T-cell (primary cell): ENCODE data around the gene SSTR1. TPM values are rescaled to one million over a fixed set of nuclear protein-coding genes. Genes with fewer than 3 reads are reported as not detected.

Experiments used
- ATAC-seq, 4 experiments: fragments of 200-7000 bp in 3 of 4; fragments of 150-1000 bp in 1 of 4; cut with Tn5 transposase; replicated peaks in 1 of 4; 1 replicate in 3 of 4; 2 replicates in 1 of 4; pipeline ENCODE4 v1.10.0; 2021; ENCODE audit warnings: moderate library complexity in 3 of 4, mild to moderate bottlenecking in 2 of 4, moderate number of reproducible peaks in 1 of 4
- CTCF ChIA-PET, 2 donors: fragments of 300-600 bp; sonication (Branson Sonifier 250); formaldehyde crosslinking; loops; one replicate each; lab custom pipeline; 2022; ENCODE audit warnings: antibody characterized with exemption in 2 of 2; lab: Charles Lee
- POLR2A ChIA-PET, 2 donors: fragments of 300-600 bp; sonication (Branson Sonifier 250); formaldehyde crosslinking; loops; one replicate each; lab custom pipeline; 2022; ENCODE audit warnings: antibody characterized with exemption in 2 of 2; lab: Charles Lee
- DNase-seq, 35 experiments: peaks; one replicate each; pipeline versions ENCODE4 v3.0.0 to v3.0.0-alpha.2; 2013 to 2023
- H3K27ac ChIP-seq: one replicate; pipeline ENCODE4 v1.5.1; 2013; ENCODE audit warnings: low read length
- H3K27me3 ChIP-seq, 2 experiments: replicated peaks in 1 of 2; 1 replicate in 1 of 2; 2 replicates in 1 of 2; pipeline versions ENCODE4 v1.6.1 to v1.7.0; 2013; ENCODE audit warnings: low read length in 1 of 2, mixed read lengths in 1 of 2; ENCODE audit not compliant: control insufficient read depth in 2 of 2, insufficient read depth in 2 of 2; ENCODE audit errors: extremely low read depth in 1 of 2
- H3K36me3 ChIP-seq, 2 donors: 1 replicate in 1 of 2; 2 replicates in 1 of 2; pipeline versions ENCODE4 v1.6.1 to v1.7.0; 2013; ENCODE audit warnings: low read length in 1 of 2; ENCODE audit not compliant: control insufficient read depth in 2 of 2, insufficient read depth in 1 of 2; ENCODE audit errors: extremely low read depth in 1 of 2
- H3K4me1 ChIP-seq, 2 experiments: 1 replicate in 1 of 2; 2 replicates in 1 of 2; pipeline versions ENCODE4 v1.6.1 to v1.7.0; 2013; ENCODE audit warnings: low read length in 2 of 2, mixed read lengths in 1 of 2; ENCODE audit not compliant: insufficient read depth in 2 of 2, control insufficient read depth in 1 of 2; ENCODE audit errors: extremely low read depth in 1 of 2
- H3K4me3 ChIP-seq, 2 donors: 1 replicate in 1 of 2; 2 replicates in 1 of 2; pipeline versions ENCODE4 v1.5.1 to v1.7.0; 2013; ENCODE audit warnings: mild to moderate bottlenecking in 2 of 2, low read length in 1 of 2, moderate library complexity in 1 of 2; ENCODE audit not compliant: control insufficient read depth in 1 of 2; ENCODE audit errors: extremely low read depth in 1 of 2
- H3K9me3 ChIP-seq: 2 replicates; pipeline ENCODE4 v1.7.0; 2013
- H3K27ac Mint-ChIP-seq, 2 donors: one replicate each; pipeline ENCODE4 v1.8.0; 2020 to 2021; ENCODE audit warnings: mild to moderate bottlenecking in 2 of 2, mixed read lengths in 2 of 2
- H3K27me3 Mint-ChIP-seq, 2 donors: one replicate each; pipeline ENCODE4 v1.8.0; 2021 to 2022; ENCODE audit warnings: mixed read lengths in 2 of 2
- H3K36me3 Mint-ChIP-seq: one replicate; pipeline ENCODE4 v1.8.0; 2021; ENCODE audit warnings: mixed read lengths
- H3K4me1 Mint-ChIP-seq, 3 donors: one replicate each; pipeline ENCODE4 v1.8.0; 2020 to 2022; ENCODE audit warnings: mixed read lengths in 3 of 3, mild to moderate bottlenecking in 1 of 3
- H3K4me3 Mint-ChIP-seq, 3 donors: one replicate each; pipeline ENCODE4 v1.8.0; 2020 to 2022; ENCODE audit warnings: mild to moderate bottlenecking in 3 of 3, mixed read lengths in 3 of 3, moderate library complexity in 3 of 3
- H3K9me3 Mint-ChIP-seq, 3 donors: one replicate each; pipeline ENCODE4 v1.8.0; 2020 to 2022; ENCODE audit warnings: mixed read lengths in 3 of 3
- WGBS: methylation state at CpG from one replicate; pipeline ENCODE4 v1.1.5; 2013; ENCODE audit warnings: missing lambda C conversion rate; ENCODE audit not compliant: insufficient coverage; 5-methylcytosine and 5-hydroxymethylcytosine counted together
- total RNA-seq, 35 experiments: library from RNA in 6 of 35; stranded (reverse) in 6 of 35; fragments of 120-200 nt in 1 of 35; gene quantifications; one replicate each; pipeline versions ENCODE4 v1.2.1 to v1.2.4 and lab custom pipeline; 2013 to 2026

Gene SSTR1
- total RNA-seq, 5 donors from 2014 or later (not counting 1 experiment from before 2014, with no cell fraction given): not detected

DNA sequence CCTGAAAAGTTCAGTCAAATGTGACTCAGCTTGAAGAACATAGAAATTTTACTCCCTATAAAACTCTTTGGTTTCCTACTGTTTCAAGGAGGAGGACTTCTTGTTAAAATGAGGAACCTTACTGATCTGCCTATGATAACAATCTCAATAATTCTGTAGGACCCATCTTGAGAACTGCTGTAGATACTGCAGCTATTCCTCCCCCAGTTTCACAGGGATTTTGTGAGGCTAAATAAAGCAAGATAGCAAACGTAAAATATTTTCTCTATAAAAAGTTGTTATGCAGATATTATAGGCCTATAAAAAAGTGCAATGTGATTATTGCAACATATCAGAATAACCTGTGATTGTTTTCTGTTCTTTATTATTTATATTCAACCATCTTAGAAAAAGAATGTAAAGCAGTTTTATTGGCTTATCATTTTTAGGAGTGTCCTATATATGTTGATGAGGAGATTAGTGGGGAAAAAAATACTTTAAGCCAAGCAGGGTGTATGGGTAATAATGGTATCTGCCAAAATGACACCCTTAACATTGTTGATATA lies 36.1 kb downstream of the SSTR1 start:
- Histone ChIP-seq H3K4me1 (no peaks in the 10 kb centered on the region), H3K9me3 (no peaks in the 10 kb centered on the region), H3K4me3 (no peak overlapping the region), H3K27ac (no peak overlapping the region), H3K27me3 (no peaks in the 10 kb centered on the region), H3K36me3 (no peaks in the 10 kb centered on the region)
- H3K27me3 Mint-ChIP-seq: peaks cover 4 to 20% of the 10 kb centered on the region in 2 donors
- ATAC-seq (no peak), DNase-seq (no peak)
- H3K9me3 Mint-ChIP-seq: no peaks in the 10 kb centered on the region
- no peak overlapping the region for H3K4me3 Mint-ChIP-seq
- H3K36me3 Mint-ChIP-seq: no peaks in the 10 kb centered on the region
- H3K4me1 Mint-ChIP-seq: no peaks in the 10 kb centered on the region
- no peak overlapping the region for H3K27ac Mint-ChIP-seq
- ChIA-PET CTCF (no interaction called here), POLR2A (no interaction called here)
- WGBS: no CpG with 5 or more reads among the region's 1 CpG

- DNase-seq (no peak), ATAC-seq (no peak)
- ChIA-PET CTCF (no interaction called here), POLR2A (no interaction called here)
- no peaks in the 10 kb centered on the region for H3K36me3 ChIP-seq
- WGBS: no CpG with 5 or more reads among the region's 3 CpGs
- H3K4me3 ChIP-seq: no peak overlapping the region
- Mint-ChIP-seq H3K36me3 (no peaks in the 10 kb centered on the region), H3K9me3 (no peaks in the 10 kb centered on the region), H3K27me3 (peaks cover 2 to 10% of the 10 kb centered on the region in 2 donors), H3K4me1 (no peaks in the 10 kb centered on the region), H3K27ac (no peak overlapping the region), H3K4me3 (no peak overlapping the region)
- peaks cover 0 to 5% of the 10 kb centered on the region in 2 experiments for H3K27me3 ChIP-seq
- H3K4me1 ChIP-seq: no peaks in the 10 kb centered on the region
- H3K27ac ChIP-seq: no peak overlapping the region
- H3K9me3 ChIP-seq: no peaks in the 10 kb centered on the region
Observed at GRCh38 chr14:38248321-38249028, 40.8 kb downstream of the SSTR1 start.

GRCh38 chr14:38250331-38250730 lies 42.6 kb downstream of the SSTR1 start:
- Histone ChIP-seq H3K36me3 (no peaks in the 10 kb centered on the region), H3K4me1 (peaks cover 0 to 8% of the 10 kb centered on the region in 2 experiments), H3K9me3 (no peaks in the 10 kb centered on the region), H3K4me3 (no peak overlapping the region), H3K27ac (no peak overlapping the region), H3K27me3 (peaks cover 0 to 16% of the 10 kb centered on the region in 2 experiments)
- peaks cover 0 to 5% (median 5%) of the 10 kb centered on the region in 3 donors for H3K4me1 Mint-ChIP-seq
- ATAC-seq (no peak), DNase-seq (no peak)
- H3K4me3 Mint-ChIP-seq: no peak overlapping the region
- ChIA-PET CTCF (no interaction called here), POLR2A (no interaction called here)
- peaks cover 12 to 18% of the 10 kb centered on the region in 2 donors for H3K27me3 Mint-ChIP-seq
- no peak overlapping the region for H3K27ac Mint-ChIP-seq
- no peaks in the 10 kb centered on the region for H3K9me3 Mint-ChIP-seq
- no peaks in the 10 kb centered on the region for H3K36me3 Mint-ChIP-seq

GRCh38 chr14:38252066-38252710 lies 44.5 kb downstream of the SSTR1 start:
- Mint-ChIP-seq H3K9me3 (no peaks in the 10 kb centered on the region), H3K27ac (no peak overlapping the region), H3K27me3 (peaks cover 19 to 21% of the 10 kb centered on the region in 2 donors), H3K4me1 (peaks cover 6 to 13% (median 12%) of the 10 kb centered on the region in 3 donors), H3K4me3 (no peak overlapping the region), H3K36me3 (no peaks in the 10 kb centered on the region)
- CTCF ChIA-PET: no interaction called here
- ATAC-seq (no peak), DNase-seq (no peak)
- H3K27ac ChIP-seq: no peak overlapping the region
- POLR2A ChIA-PET: no interaction called here
- H3K36me3 ChIP-seq: no peaks in the 10 kb centered on the region
- no peaks in the 10 kb centered on the region for H3K9me3 ChIP-seq
- no CpG with 5 or more reads among the region's 4 CpGs for WGBS
- peaks cover 0 to 25% of the 10 kb centered on the region in 2 experiments for H3K27me3 ChIP-seq
- H3K4me1 ChIP-seq: peaks cover 0 to 15% of the 10 kb centered on the region in 2 experiments
- no peak overlapping the region for H3K4me3 ChIP-seq

GRCh38 chr14:38253676-38254075 lies 46.0 kb downstream of the SSTR1 start:
- ChIA-PET CTCF (no interaction called here), POLR2A (no interaction called here)
- H3K36me3 Mint-ChIP-seq: no peaks in the 10 kb centered on the region
- Histone ChIP-seq H3K36me3 (no peaks in the 10 kb centered on the region), H3K4me3 (no peak overlapping the region), H3K4me1 (peaks cover 0 to 15% of the 10 kb centered on the region in 2 experiments), H3K27me3 (peaks cover 0 to 25% of the 10 kb centered on the region in 2 experiments), H3K27ac (no peak overlapping the region), H3K9me3 (no peaks in the 10 kb centered on the region)
- H3K4me3 Mint-ChIP-seq: no peak overlapping the region
- H3K27ac Mint-ChIP-seq: no peak overlapping the region
- WGBS: no CpG with 5 or more reads among the region's 4 CpGs
- peaks cover 6 to 13% (median 12%) of the 10 kb centered on the region in 3 donors for H3K4me1 Mint-ChIP-seq
- no peak for DNase-seq
- H3K27me3 Mint-ChIP-seq: peaks cover 25 to 28% of the 10 kb centered on the region in 2 donors
- no peaks in the 10 kb centered on the region for H3K9me3 Mint-ChIP-seq
- ATAC-seq: no peak

DNA sequence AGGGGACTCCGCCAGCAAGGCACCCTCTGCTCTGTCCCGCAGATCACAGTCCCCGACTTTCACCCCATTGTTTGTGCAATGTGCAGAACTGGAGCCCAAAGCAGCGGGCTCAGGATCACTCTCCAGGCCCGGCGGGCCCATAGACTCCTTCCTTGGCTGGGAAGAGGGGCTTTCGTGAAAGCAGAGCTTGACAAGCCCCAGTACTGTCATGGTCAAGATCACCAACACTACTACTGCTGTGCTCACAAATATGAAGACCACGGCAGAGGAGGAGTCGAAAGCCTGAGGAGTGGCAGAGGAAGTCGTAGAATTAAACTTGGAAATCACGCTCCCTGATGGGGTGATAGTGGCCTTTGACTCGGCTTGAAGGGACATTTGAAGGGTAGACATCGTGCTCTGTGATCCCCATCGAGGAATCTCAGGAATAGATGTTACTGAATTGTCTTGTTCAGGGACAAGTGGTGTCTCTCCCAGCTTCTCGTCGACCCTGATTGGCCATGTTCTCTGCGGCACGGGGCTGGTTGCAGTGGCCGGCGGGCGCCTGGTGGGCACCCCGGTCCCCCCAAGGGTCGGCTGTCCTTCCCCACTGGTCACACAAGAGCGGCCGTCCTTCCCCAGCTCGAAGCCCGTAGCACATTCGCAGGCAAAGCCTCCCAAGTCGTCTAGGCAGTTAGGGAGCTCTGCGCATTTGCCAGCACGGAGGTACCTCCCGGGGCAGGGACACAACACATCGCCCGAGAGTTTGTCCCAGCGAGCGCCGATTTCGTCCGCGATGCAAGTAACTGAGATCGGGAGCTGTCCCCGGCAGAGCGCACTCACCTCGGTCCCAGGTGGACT lies 47.1 kb downstream of the SSTR1 start:
- peak overlapping the region in 1 of 2 donors; percentile 41 for H3K4me3 ChIP-seq
- H3K27me3 ChIP-seq: peaks cover 0 to 27% of the 10 kb centered on the region in 2 experiments
- no peak overlapping the region for H3K27ac ChIP-seq
- no peak for ATAC-seq
- ChIA-PET CTCF (no interaction called here), POLR2A (no interaction called here)
- peaks cover 6 to 13% (median 12%) of the 10 kb centered on the region in 3 donors for H3K4me1 Mint-ChIP-seq
- WGBS: 15% methylated on average over 40 of the region's 44 CpGs
- no peaks in the 10 kb centered on the region for H3K9me3 ChIP-seq
- DNase-seq: no peak
- peak overlapping the region; percentile 18 to 72 (median 29) for H3K4me3 Mint-ChIP-seq
- peaks cover 0 to 15% of the 10 kb centered on the region in 2 experiments for H3K4me1 ChIP-seq
- H3K9me3 Mint-ChIP-seq: no peaks in the 10 kb centered on the region
- H3K27ac Mint-ChIP-seq: no peak overlapping the region
- no peaks in the 10 kb centered on the region for H3K36me3 Mint-ChIP-seq
- peaks cover 26 to 32% of the 10 kb centered on the region in 2 donors for H3K27me3 Mint-ChIP-seq
- no peaks in the 10 kb centered on the region for H3K36me3 ChIP-seq
